ENCODE data around the gene CLIC5.

Gene CLIC5

GRCh38 chr6:45838451-45838850 lies 177.2 kb downstream of the CLIC5 start:
- DNase-seq (ENCODE audit: low read depth), result no peak

- no peak for DNase-seq (ENCODE audit: low read depth)
Observed at GRCh38 chr6:45837541-45838200, 178.0 kb downstream of the CLIC5 start.

GRCh38 chr6:45836984-45837383 lies 178.7 kb downstream of the CLIC5 start:
- no peak for DNase-seq (ENCODE audit: low read depth)

GRCh38 chr6:45836438-45836824 lies 179.2 kb downstream of the CLIC5 start:
- DNase-seq (ENCODE audit: low read depth), result no peak

GRCh38 chr6:45835721-45836437 lies 179.8 kb downstream of the CLIC5 start:
- DNase-seq (ENCODE audit: low read depth), result no peak

- DNase-seq (ENCODE audit: low read depth), result no peak
Observed at GRCh38 chr6:45832063-45832462, 183.6 kb downstream of the CLIC5 start.
